ENCODE results near the gene TFF1.

TFF1 gene

DNA sequence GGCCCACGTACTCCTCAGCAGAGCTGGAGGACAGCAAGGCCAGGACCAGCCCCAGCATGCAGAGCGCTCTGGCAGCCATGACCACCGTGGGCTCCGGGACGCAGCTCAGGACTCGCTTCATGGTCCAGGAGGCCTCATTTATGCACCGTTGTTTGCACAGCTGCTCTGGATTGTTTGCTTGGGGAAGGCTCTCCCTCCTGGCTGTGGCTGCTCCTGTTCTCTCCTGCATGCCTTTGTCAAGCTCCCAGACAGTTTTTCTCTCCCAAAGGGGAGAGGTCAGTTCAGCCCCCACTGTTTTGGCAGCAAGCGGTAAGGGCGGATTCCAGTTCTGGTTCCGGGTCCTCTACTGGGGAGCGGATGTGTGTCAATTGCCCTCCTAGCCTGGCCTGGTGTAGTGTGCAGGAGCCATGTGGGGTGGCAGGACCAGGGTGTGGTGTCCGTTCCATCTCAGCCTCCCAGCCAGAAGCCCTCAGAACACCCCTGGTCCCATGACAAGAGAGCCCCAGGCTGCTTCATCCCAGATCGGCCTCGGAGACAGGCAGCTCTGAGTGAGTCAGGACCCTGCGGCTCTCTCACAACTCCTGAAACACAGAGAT lies 50.9 kb downstream of the TFF1 start, which contains the start of gene TFF3:
Gene TFF3 (minus strand): TSS at position 114 of the 596 bp plus-strand sequence. CDS start 35 bp downstream, at position 79.
- intact Hi-C loops (cut with DNase I; ENCODE audit: low total_unique reads): no loop called here
- Histone ChIP-seq H3K9me3 (no peaks in the 10 kb centered on the region), H3K4me1 (no peaks in the 10 kb centered on the region), H3K4me3 (no peak within 1 kb of the TSS), H3K27ac (no peak within 1 kb of the TSS), H3K36me3 (no peaks in the 10 kb centered on the region), H3K27me3 (peaks cover 0 to 60% of the 10 kb centered on the region in 2 donors)
- TF ChIP-seq, protein P1, sequence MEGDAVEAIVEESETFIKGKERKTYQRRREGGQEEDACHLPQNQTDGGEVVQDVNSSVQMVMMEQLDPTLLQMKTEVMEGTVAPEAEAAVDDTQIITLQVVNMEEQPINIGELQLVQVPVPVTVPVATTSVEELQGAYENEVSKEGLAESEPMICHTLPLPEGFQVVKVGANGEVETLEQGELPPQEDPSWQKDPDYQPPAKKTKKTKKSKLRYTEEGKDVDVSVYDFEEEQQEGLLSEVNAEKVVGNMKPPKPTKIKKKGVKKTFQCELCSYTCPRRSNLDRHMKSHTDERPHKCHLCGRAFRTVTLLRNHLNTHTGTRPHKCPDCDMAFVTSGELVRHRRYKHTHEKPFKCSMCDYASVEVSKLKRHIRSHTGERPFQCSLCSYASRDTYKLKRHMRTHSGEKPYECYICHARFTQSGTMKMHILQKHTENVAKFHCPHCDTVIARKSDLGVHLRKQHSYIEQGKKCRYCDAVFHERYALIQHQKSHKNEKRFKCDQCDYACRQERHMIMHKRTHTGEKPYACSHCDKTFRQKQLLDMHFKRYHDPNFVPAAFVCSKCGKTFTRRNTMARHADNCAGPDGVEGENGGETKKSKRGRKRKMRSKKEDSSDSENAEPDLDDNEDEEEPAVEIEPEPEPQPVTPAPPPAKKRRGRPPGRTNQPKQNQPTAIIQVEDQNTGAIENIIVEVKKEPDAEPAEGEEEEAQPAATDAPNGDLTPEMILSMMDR (IDR thresholded peaks at IDR 0.05): no peak
- DNase-seq: no peak

DNA sequence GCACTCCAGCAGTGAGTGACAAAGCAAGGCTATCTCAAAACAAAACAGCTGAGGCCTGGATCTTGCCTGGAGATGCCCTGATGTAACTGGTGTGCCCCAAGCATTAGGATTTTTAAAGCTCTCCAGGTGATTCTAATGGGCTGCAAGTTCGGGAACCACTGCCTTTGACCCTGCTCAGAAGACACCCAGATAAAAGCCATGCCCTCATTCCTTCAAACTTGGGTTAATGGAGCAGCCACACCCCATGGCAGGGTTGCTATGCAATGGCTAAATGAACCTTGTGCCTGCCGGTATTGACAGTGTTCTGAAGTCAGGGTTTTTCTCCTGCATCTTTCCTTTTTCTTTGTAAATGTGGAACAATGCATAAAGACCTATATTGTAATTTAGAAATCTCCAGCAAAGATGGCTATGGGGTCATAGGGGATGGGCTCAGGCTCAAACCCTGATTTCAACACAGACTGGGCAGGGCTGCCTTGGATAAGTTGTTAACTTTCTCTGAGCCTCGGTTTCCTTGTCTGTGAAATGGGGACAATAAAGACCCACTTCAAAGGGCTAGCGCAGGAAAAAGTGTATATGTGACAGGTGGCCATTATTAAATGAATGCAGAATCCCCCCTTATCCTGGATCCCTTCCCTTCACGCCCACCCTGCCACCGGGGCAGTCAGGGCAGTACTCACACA lies 51.6 kb downstream of the TFF1 start:
- H3K4me1 ChIP-seq: peaks cover 0 to 1% (median 0%) of the 10 kb centered on the region in 4 donors
- no peaks in the 10 kb centered on the region for H3K9me3 ChIP-seq
- H3K4me3 ChIP-seq: no peak overlapping the region
- TF ChIP-seq, protein P1 (IDR thresholded peaks at IDR 0.05): no peak
- no peak overlapping the region for H3K27ac ChIP-seq
- DNase-seq: no peak
- no peaks in the 10 kb centered on the region for H3K36me3 ChIP-seq
- H3K27me3 ChIP-seq: peaks cover 0 to 60% of the 10 kb centered on the region in 2 donors
- intact Hi-C loops (cut with DNase I; ENCODE audit: low total_unique reads): no loop called here

DNA sequence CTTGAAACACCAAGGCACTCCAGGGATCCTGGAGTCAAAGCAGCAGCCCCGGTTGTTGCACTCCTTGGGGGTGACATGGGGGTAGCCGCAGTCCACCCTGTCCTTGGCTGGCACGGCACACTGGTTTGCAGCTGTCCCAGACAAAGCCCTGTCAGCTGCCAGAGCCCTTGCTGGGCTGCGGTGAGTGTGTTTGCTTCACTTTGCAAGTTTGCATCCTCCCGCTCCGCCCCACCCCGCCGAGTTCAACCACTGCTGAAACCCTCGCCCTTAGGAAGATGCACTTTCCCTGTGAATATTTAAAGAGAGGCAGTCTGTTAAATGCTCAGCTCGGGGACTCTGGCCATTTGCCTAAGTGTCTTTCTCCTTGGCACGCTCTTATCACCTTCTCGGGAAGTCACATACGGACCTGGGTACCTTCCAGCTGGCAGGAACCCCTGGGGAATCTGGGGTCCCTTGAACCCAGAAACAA lies 52.8 kb downstream of the TFF1 start:
- no peak overlapping the region for H3K4me3 ChIP-seq
- H3K4me1 ChIP-seq: peaks cover 0 to 5% (median 0%) of the 10 kb centered on the region in 4 donors
- no peaks in the 10 kb centered on the region for H3K36me3 ChIP-seq
- H3K27me3 ChIP-seq: peaks cover 0 to 69% of the 10 kb centered on the region in 2 donors
- H3K9me3 ChIP-seq: no peaks in the 10 kb centered on the region
- DNase-seq: no peak
- intact Hi-C loops (cut with DNase I; ENCODE audit: low total_unique reads): no loop called here
- TF ChIP-seq, protein P1 (IDR thresholded peaks at IDR 0.05): no peak
- no peak overlapping the region for H3K27ac ChIP-seq

DNA sequence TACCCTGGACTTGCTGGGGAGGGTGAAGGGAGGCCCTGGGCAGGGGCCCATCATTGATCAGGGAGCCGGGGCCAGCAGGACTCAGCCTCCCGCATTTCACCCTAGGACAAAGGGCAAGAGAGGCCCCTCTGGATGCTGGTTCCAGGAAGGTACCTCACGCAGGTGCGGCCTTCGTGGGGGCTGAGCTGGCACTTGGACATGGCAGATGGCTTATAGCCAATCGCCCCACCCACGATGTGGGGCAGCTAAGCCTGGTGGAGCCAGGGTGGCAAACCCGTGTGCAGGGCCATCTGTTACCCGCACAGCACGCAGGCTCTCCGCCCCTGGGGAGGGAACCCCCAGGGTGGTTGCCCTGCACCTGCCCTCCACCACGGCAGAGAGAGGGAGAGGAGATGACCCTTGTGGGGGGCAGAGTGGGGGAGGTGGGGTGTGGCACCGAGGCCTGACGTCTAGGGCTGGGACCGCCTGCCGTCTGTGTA lies 53.7 kb downstream of the TFF1 start:
- intact Hi-C loops (cut with DNase I; ENCODE audit: low total_unique reads): no loop called here
- TF ChIP-seq, protein P1 (IDR thresholded peaks at IDR 0.05): no peak
- H3K27me3 ChIP-seq: peaks cover 0 to 69% of the 10 kb centered on the region in 2 donors
- no peak overlapping the region for H3K4me3 ChIP-seq
- no peak overlapping the region for H3K27ac ChIP-seq
- DNase-seq: no peak
- H3K9me3 ChIP-seq: no peaks in the 10 kb centered on the region
- H3K4me1 ChIP-seq: peaks cover 0 to 5% (median 0%) of the 10 kb centered on the region in 4 donors
- no peaks in the 10 kb centered on the region for H3K36me3 ChIP-seq

All from tibial artery (tissue), 4 donors.